NCI-H2107 treated with DMSO at 0.1 percent for 48 hours (cell line): ENCODE measurements around the gene USP25.

Experiments used
- DNase-seq: peaks from one replicate; lab custom pipeline; 2025; ENCODE audit not compliant: unreplicated experiment; lab: John Stamatoyannopoulos, UW

USP25 gene

DNA sequence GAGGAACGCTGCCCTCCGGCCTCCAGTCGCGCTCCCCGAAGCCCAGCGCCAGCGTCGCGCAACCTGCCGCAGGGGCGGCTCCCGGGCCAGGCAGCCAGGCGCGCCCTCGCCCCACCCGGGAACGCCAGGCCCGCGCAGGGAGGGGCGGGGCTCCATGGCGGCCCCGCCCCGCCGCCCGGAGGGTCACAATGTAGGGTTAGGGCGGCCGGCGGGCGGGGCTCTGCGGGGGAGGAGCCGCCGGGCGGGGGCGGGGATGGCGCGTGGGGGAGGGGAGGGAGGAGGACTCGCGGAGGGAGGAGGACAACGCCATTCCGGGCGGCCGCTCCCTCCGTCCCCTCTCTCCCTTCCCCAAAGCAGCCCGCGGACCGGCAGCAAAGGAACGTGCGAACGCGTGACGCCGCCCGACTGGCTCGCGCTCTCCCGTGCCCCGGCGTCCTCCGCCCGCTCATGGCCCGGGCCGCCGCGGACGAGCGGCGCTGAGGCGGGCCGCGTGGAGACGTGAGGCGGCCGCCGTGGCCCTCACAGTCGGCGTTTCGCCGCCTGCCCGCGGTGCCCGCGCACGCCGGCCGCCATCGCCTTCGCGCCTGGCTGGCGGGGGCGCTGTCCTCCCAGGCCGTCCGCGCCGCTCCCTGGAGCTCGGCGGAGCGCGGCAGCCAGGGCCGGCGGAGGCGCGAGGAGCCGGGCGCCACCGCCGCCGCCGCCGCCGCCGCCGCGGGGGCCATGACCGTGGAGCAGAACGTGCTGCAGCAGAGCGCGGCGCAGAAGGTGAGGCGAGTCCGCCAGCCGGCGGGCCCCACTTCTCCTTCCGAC is at the start of gene USP25:
TSS of gene USP25 (plus strand) at position 309 of the 810 bp plus-strand sequence. CDS start at position 721, 412 bp downstream.
- DNase-seq: peak; percentile 58

DNA sequence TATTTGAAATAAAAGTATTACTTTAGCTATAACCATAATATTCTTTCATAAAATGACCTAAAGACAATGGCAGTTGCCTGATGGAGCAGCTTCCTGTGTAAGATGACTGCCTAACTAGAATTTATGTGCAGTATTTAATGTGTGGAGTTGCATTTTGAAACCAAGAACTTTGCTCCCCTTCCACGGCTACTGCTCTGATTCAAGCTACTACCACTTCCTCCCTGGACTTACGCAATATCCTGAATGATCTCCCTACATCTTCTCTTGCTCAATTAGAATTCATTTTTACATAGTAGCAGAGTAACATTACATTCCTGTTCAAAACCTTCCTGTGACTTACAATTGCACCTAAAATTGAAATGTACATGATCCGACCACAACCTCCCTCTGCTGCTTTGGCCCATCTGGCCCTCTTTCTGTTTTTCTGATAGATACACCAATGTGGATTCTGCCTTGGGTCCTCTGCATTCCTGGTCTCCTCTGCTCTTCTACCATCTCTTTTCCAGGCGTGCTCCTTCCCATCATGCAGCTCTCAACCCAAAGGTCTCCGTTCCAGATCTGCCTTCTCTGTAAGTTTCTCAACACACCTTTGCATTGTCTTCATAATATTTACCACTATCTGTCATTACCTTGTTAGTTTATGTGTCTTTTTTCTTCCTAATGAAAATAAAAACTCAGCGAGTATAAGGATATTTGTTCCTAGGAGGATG is 47.4 kb upstream of the USP25 start:
- no peak for DNase-seq

DNA sequence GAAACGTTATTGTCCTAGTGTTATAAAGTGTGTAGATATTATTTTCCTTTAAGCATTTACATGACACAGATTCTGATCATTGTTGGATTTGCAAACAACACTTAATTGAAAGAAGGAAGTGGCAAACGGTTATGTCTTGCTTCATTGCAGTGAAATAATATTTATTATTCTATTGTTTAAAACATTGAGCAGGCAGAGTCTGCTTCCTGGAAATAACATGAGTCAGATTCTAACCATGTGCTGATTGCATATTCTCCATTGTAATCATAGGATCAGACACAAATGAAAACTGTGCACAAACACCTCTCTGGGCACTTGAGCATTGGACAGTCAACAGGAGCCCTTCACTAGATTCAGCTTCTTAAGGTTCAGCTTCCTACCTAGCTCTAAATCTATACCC is 46.8 kb upstream of the USP25 start:
- no peak for DNase-seq

DNA sequence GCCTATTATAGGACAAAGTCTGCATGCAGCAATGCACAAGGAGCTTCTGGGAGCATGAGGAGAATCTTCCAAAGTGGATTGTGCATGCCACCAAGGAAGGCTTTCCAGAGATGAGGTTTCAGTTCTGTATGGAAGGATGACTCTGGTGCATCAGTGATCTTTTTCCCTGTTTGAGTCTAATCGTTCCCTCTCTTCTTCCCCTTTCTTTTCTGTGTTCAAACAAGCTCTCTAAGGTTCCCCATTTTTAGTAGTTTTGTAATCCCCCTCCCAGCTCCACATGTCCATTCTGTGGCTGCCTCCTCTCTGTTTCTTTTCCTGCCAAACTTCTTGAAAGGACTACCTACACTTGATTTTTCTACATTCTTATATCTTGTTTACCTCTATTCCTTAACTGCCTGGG is 43.3 kb upstream of the USP25 start:
- DNase-seq: no peak

DNA sequence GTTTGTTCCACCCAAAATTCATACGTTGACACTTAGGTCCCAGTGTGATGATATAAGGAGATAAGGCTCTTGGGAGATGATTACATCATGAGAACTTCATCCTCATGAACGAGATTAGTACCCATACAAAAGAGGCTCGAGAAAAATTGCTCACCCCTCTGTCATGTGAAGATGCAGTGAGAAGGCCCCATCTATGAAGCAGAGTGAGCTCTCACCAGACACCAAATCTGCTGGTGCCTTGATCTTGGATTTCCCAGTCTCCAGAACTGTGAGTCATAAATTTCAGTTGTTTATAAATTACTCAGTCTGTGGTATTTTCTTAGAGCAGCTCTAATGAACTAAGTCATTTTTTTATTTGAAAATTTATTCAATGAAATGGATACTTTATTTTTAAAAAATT is 42.6 kb upstream of the USP25 start:
- DNase-seq: no peak

DNA sequence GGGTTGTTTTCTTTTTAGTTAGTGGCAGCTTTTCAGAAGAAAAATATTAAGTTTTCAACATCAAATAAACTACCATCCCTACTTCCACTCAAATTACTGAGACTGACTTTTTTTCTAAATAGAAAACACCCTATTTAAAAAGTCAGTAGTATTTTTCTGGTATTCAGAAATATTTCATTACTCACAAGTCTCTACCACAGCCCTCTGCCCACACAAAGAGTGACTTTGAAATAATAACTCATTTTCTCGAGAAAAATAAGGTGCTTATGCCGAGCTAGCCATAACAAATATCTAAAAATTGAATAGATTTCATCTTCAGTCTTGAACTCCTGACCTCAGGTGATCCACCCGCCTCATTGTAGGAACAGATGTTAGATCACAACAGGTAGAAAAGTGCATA is 41.8 kb upstream of the USP25 start:
- DNase-seq: no peak

- no peak for DNase-seq
Observed at GRCh38 chr21:15688809-15689208, 41.0 kb upstream of the USP25 start.

DNA sequence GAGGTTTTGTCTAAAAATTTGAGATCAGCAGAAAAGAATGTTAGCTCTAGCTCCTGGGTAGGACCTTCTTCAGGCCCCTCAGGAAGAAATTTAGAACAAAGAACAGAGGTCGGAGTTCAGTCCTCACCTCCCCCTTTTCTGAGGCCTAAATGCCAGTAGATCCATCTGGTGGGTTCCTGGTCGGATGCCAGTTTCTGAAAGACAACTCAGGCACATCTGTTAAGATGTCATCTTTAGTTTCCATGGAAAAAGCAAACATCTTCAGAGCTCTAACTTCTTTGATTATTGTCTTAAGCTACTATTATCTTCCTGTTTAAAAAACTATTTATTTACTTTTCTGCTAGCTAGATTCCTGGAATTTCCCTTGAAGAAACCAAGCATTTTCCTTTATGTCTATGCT is 37.1 kb upstream of the USP25 start:
- DNase-seq: no peak

- no peak for DNase-seq
Observed at GRCh38 chr21:15695241-15695640, 34.5 kb upstream of the USP25 start.

- no peak for DNase-seq
Observed at GRCh38 chr21:15701830-15702229, 28.0 kb upstream of the USP25 start.

- DNase-seq: no peak
Observed at GRCh38 chr21:15703932-15704331, 25.9 kb upstream of the USP25 start.

DNA sequence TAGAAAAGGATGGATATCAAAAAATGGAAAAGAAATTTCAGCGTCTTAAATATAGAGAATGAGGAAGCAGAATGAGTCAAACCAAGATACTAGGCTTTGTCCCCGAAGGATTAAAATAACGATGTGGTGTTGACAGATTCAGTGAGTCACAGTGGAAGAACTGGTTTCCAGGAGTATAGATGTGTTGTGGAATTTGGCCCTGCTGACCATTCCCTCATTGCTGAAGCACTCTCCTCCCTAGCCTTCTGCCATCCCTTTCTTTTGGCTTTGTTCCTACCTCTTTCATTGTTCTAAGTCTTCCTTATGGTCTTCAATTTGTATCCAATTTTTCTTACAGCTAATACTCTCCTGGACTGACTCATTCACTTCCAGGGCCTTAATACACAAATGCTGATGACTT is 23.1 kb upstream of the USP25 start:
- DNase-seq: no peak

GRCh38 chr21:15713412-15713811 is 16.4 kb upstream of the USP25 start:
- no peak for DNase-seq

DNA sequence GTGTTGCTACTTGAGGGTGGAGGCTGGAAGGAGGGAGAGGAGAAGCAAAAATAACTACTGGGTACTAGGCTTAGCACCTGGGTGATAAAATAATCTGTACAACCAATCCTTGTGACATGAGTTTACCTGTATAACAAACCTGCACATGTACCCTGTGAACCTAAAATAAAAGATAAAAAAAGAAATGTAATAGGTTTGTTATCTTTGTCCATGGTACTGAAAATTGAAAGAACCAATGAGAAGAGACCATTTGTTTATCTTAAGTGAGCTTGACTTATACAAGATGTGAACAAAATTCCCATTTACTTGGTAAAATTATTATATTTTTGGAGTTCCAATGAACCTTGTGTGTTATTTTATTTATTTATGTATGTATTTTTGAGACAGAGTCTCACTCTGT is 11.1 kb upstream of the USP25 start:
- no peak for DNase-seq

DNA sequence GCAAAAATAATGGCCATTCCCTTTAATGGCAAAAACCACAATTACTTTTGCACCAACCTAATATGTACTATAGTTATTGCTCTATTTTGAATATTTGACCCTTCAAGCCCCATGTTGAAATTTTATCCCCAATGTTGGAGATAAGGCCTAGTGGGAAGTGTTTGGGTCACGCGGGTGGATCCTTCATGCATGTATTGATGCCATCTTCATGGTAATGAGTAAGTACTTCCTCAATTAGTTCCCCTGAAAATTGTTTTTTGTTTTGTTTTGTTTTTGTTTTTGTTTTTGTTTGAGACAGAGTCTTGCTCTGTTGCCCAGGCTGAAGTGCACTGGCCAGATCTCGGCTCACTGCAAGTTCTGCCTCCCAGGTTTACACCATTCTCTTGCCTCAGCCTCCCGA is 9.8 kb upstream of the USP25 start:
- DNase-seq: no peak

GRCh38 chr21:15722591-15723324 is 7.0 kb upstream of the USP25 start:
- DNase-seq: no peak

- DNase-seq: no peak
Observed at GRCh38 chr21:15725949-15726348, 3.8 kb upstream of the USP25 start.

GRCh38 chr21:15728046-15728445 is 1.7 kb upstream of the USP25 start:
- no peak for DNase-seq

- no peak for DNase-seq
Observed at GRCh38 chr21:15729346-15729673, 472 bp upstream of the USP25 start.

DNA sequence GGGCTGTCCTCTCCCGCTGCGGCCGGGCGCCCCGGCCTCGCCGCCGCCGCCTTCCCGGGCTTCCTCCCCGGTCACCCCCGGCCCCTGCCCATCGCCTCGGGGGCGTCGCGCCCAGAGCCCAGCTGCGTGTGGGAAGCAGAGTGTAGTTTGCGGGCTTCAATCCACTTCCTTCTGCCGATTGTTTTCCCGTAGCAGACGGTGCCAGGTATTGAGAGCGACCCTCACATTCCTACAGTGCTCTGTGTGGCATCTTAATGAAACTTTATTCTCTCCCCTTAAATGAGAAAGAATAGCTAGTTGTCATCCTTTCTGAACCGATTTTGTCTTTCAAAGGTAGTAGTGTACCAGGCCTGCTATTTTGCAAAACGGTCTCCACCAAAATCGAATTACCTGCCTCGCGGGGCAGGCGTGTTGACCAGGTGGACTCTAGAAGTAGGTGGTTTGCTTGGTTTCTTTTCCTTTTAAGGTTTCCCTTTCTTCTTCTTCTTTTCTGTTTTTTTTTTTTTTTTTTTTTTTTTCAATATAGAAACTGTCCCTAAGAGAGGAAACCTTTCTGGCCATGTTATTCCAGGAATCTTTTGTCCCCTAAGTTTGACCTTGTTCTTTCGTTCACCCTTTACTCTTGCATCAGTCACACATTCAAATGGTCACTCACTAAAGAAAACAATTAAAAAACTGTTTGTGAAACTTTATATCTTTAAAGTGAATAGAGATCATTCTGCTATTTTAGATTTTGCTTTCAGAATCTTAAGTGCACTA is 881 bp downstream of the USP25 start:
- no peak for DNase-seq

DNA sequence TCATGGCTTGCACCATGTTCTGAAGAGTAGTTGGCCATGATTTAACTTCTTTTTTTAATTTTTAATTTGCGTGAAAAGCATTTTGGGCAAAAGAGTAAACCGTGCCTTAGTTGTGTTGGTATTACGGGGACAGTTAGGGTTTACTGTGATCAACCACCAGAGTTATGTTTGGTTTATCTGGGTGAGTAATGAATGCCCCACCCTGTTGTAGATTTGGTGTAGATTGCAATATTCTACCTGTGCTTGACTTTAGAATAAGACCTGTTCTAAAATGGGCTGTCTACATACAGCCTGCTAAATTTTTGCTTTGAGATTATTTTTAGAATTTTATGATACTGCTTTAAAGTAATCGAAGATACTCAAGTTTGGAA is 1.4 kb downstream of the USP25 start:
- no peak for DNase-seq
